ENCODE measurements around the gene NUP210L.
"Not testable (repeated sequence)": the region's sequence is repeated elsewhere in the genome, so short reads cannot be mapped to it uniquely, and the experiment has no call there.

The NUP210L gene

DNA sequence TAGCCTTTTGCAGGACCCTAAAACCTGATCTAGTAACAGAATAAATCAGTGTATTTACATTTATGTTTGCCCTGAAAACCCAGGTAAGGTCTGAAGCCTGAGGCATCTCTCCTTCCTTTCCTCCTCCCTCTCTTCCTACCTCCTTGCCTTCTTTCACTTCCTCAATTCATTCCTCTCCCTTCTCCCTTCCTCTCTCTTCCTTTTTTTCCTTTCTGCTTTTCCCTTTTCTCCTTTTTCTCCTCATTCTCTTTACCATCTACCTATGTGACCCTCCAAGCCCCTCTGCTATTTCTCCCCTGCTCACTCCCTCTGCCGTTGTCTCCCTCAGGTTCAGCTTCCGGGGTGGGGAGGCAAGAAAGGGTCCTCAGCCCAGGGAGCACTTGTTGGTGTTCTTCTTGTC is 173.1 kb downstream of the NUP210L start:
- H3K27ac ChIP-seq (ENCODE audit: insufficient read depth in 1 of 2, low read depth in 1 of 2, low read length in 2 of 2, poor library complexity in 1 of 2, severe bottlenecking in 2 of 2); POLR2A ChIA-PET; DNase-seq; H3K27me3 ChIP-seq (replicated peaks in 2 of 5; ENCODE audit: control insufficient read depth in 4 of 5, insufficient read depth in 5 of 5, low read length in 4 of 5); H3K9me3 ChIP-seq (ENCODE audit: control extremely low read depth in 1 of 5, control insufficient read depth in 4 of 5, insufficient read depth in 2 of 5, low read depth in 1 of 5, low read length in 4 of 5); CTCF ChIA-PET; H3K4me3 ChIP-seq (ENCODE audit: control insufficient read depth in 1 of 7, extremely low read depth in 1 of 7, insufficient read depth in 4 of 7, low read depth in 2 of 7, low read length in 6 of 7): not testable (repeated sequence)
- WGBS (ENCODE audit: insufficient coverage), result 100% methylated on average over 2 of the region's 2 CpGs
- Histone ChIP-seq H3K4me1 (ENCODE audit: control extremely low read depth in 1 of 4, control insufficient read depth in 4 of 4, insufficient read depth in 4 of 4, low read length in 3 of 4) (peaks cover 18 to 41% (median 30%) of the 10 kb centered on the region in 4 experiments), H3K36me3 (ENCODE audit: control insufficient read depth in 4 of 4, insufficient read depth in 4 of 4, low read length in 3 of 4) (peaks cover 0 to 12% (median 5%) of the 10 kb centered on the region in 4 experiments)

DNA sequence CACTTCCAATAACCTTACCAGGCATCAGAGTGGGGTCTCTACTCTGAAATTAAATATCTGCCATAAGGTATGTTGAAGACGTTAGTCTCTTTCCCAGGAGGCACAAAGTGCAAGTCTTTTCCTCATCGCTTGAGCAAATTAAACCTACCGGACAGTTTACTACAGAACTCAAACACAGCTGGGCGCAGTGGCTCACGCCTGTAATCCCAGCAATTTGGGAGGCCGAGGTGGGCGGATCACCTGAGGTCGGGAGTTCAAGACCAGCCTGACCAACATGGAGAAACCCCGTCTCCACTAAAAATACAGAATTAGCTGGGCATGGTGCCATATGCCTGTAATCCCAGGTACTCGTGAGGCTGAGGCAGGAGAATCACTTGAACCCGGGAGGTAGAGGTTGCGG is 175.8 kb downstream of the NUP210L start:
- Histone ChIP-seq H3K36me3 (ENCODE audit: control insufficient read depth in 4 of 4, insufficient read depth in 4 of 4, low read length in 3 of 4) (peaks cover 6 to 19% (median 17%) of the 10 kb centered on the region in 4 experiments), H3K4me1 (ENCODE audit: control extremely low read depth in 1 of 4, control insufficient read depth in 4 of 4, insufficient read depth in 4 of 4, low read length in 3 of 4) (peaks cover 4 to 33% (median 21%) of the 10 kb centered on the region in 4 experiments), H3K4me3 (ENCODE audit: control insufficient read depth in 1 of 7, extremely low read depth in 1 of 7, insufficient read depth in 4 of 7, low read depth in 2 of 7, low read length in 6 of 7) (peak overlapping the region in 1 of 7 experiments; percentile 98)
- CTCF ChIA-PET, result interaction anchor here (0.8 to 9.1 kb wide), 5 partner anchors 7 to 182 kb away, joined by 3 to 65 read pairs (median 8); partner anchors contain the start of genes CREB3L4, DENND4B and RAB13
- not testable (repeated sequence) for H3K27me3 ChIP-seq (replicated peaks in 2 of 5; ENCODE audit: control insufficient read depth in 4 of 5, insufficient read depth in 5 of 5, low read length in 4 of 5); H3K27ac ChIP-seq (ENCODE audit: insufficient read depth in 1 of 2, low read depth in 1 of 2, low read length in 2 of 2, poor library complexity in 1 of 2, severe bottlenecking in 2 of 2); DNase-seq; H3K9me3 ChIP-seq (ENCODE audit: control extremely low read depth in 1 of 5, control insufficient read depth in 4 of 5, insufficient read depth in 2 of 5, low read depth in 1 of 5, low read length in 4 of 5)
- POLR2A ChIA-PET, result interaction anchor here (0.6 to 2.7 kb wide), 2 partner anchors 11 to 237 kb away, joined by 3 to 10 read pairs; partner anchors contain the start of gene RPS27
- over 99% methylated on average over 12 of the region's 12 CpGs for WGBS (ENCODE audit: insufficient coverage)

DNA sequence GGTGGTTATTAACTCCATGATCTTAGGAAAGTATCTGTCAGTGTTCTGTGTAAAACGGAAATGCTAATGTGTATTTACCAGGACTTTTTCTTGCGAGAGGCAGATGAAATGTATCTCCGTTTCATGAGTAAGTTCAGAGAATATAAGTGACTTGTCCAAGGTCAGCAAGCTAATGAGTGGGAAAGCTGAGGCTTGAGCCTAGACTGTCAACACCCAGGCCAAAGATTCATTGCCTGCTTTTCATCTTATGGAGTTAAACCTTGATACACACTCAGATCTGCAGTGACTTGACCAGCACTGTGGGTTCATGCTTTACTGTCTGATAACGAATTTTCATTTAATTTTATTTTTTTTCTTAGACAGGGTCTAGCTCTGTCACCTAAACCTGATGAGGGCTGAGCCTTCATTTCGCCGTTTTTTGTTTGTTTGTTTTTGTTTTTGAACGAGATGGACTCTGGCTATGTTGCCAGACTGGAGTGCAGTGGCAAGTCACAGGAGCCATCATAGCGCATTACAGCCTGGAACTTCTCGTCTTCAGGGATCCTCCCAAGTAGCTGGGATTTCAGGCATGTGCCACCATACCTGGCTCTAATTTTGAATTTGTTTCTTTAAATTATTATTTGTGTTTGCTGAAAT is 176.5 kb downstream of the NUP210L start:
- peak overlapping the region in 6 of 7 experiments; percentile 80 to 98 (median 90) for H3K4me3 ChIP-seq (ENCODE audit: control insufficient read depth in 1 of 7, extremely low read depth in 1 of 7, insufficient read depth in 4 of 7, low read depth in 2 of 7, low read length in 6 of 7)
- H3K27me3 ChIP-seq (replicated peaks in 2 of 5; ENCODE audit: control insufficient read depth in 4 of 5, insufficient read depth in 5 of 5, low read length in 4 of 5), result no peaks in the 10 kb centered on the region
- H3K4me1 ChIP-seq (ENCODE audit: control extremely low read depth in 1 of 4, control insufficient read depth in 4 of 4, insufficient read depth in 4 of 4, low read length in 3 of 4), result peaks cover 4 to 32% (median 20%) of the 10 kb centered on the region in 4 experiments
- H3K27ac ChIP-seq (ENCODE audit: insufficient read depth in 1 of 2, low read depth in 1 of 2, low read length in 2 of 2, poor library complexity in 1 of 2, severe bottlenecking in 2 of 2), result peak overlapping the region in 1 of 2 experiments; percentile 93
- H3K9me3 ChIP-seq (ENCODE audit: control extremely low read depth in 1 of 5, control insufficient read depth in 4 of 5, insufficient read depth in 2 of 5, low read depth in 1 of 5, low read length in 4 of 5), result no peaks in the 10 kb centered on the region
- 84% methylated on average over 6 of the region's 9 CpGs for WGBS (ENCODE audit: insufficient coverage)
- ChIA-PET CTCF (interaction anchor here (0.6 to 9.1 kb wide), 11 partner anchors 8 to 245 kb away, joined by 3 to 65 read pairs (median 6); partner anchors contain the start of genes CREB3L4, DENND4B, RAB13 and SLC39A1), POLR2A (interaction anchor here (0.6 to 2.7 kb wide), 4 partner anchors 11 to 238 kb away, joined by 3 to 25 read pairs (median 9); partner anchors contain the start of genes CREB3L4, DENND4B and RPS27)
- peaks cover 11 to 26% (median 23%) of the 10 kb centered on the region in 4 experiments for H3K36me3 ChIP-seq (ENCODE audit: control insufficient read depth in 4 of 4, insufficient read depth in 4 of 4, low read length in 3 of 4)
- DNase-seq, result no peak

DNA sequence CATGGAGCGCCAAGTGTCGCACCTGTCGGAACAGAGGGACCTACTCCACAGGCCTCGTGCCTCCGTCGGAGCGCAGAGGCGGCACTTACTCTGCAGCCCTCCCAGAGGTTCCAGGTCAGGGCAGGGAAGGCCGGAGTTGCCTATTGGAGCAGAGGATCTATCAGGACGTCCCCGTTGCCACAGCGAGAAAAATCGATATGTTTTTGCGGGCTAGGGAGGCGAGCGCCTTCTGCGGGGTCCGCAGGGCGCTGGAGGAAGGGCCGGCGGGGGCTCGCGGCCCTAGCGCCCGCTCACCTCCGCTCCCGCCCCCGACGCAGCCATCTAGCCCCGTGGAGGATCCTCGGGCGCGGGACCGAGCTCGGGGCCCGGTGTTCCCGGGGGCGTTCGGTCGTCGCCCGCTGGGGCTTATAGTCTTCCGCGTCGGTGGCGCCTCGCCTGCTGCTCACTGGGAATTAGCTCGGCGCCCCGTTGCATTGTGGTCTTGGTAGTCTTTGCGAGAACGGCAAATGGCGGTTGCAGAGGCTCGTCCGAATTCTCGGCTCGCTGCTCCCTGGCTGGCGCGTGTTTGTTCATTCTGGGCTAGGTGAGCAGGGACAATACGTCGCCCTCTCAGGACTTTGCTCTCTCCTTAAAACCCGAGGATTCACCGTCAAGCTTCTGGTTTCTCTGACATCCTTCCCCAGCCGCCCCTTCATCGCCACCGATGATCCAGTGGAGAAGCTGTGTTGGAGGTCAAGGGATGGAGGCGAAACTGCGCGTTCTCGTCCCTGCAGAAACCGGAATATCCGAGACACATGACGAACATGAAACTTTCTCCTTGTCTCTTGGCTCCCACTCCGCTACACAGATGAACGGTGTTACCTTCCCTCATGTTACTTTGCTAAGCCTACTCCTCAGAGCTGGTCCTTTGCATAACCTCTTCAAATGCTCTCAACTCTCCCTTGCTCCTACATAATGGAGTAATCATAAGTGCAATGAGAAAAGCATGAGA is 177.3 kb downstream of the NUP210L start, which contains the start of gene JTB:
Gene JTB, minus strand, starts transcription at position 425 of the 991 bp plus-strand sequence. Its CDS starts 422 bp downstream, at position 3.
- 0% methylated on average over 72 of the region's 75 CpGs for WGBS (ENCODE audit: insufficient coverage)
- H3K27me3 ChIP-seq (replicated peaks in 2 of 5; ENCODE audit: control insufficient read depth in 4 of 5, insufficient read depth in 5 of 5, low read length in 4 of 5), result no peaks in the 10 kb centered on the region
- H3K4me1 ChIP-seq (ENCODE audit: control extremely low read depth in 1 of 4, control insufficient read depth in 4 of 4, insufficient read depth in 4 of 4, low read length in 3 of 4), result peaks cover 4 to 35% (median 22%) of the 10 kb centered on the region in 4 experiments
- peak; percentile 78 to 91 (median 88) for DNase-seq
- peak within 1 kb of the TSS; percentile 75 to 93 for H3K27ac ChIP-seq (ENCODE audit: insufficient read depth in 1 of 2, low read depth in 1 of 2, low read length in 2 of 2, poor library complexity in 1 of 2, severe bottlenecking in 2 of 2)
- peaks cover 11 to 32% (median 26%) of the 10 kb centered on the region in 4 experiments for H3K36me3 ChIP-seq (ENCODE audit: control insufficient read depth in 4 of 4, insufficient read depth in 4 of 4, low read length in 3 of 4)
- H3K9me3 ChIP-seq (ENCODE audit: control extremely low read depth in 1 of 5, control insufficient read depth in 4 of 5, insufficient read depth in 2 of 5, low read depth in 1 of 5, low read length in 4 of 5), result no peaks in the 10 kb centered on the region
- ChIA-PET POLR2A (interaction anchor here (0.5 to 2.7 kb wide), 7 partner anchors 8 to 1514 kb away, joined by 3 to 25 read pairs (median 6); partner anchors contain the start of genes CREB3L4, DENND4B, RAB13 and RPS27), CTCF (interaction anchor here (0.5 to 9.1 kb wide), 12 partner anchors 9 to 279 kb away, joined by 3 to 65 read pairs (median 5); partner anchors contain the start of genes CREB3L4, DENND4B, RAB13 and SLC39A1)
- peak within 1 kb of the TSS; percentile 80 to 98 (median 88) for H3K4me3 ChIP-seq (ENCODE audit: control insufficient read depth in 1 of 7, extremely low read depth in 1 of 7, insufficient read depth in 4 of 7, low read depth in 2 of 7, low read length in 6 of 7)

DNA sequence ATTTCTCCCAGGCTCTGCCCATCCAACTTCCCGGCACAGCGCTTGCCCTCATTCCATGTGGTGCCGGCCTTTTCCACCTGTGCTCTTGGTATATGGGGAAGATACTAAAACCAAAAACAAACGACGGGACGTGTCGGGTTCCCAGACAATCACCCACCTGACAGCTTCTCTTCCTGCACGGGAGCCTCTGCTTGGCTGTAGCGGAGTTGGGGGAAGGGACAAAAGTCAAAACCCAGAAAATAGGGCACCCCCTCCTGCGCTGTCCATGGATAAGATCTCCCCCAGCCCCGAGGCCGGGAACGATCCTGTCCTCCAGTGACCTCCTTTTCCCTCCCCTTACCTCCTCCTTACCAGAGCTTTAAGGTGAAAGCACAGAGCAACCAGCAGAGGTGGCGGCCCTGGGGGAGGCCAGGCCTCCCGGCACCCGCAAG is 178.0 kb downstream of the NUP210L start:
- no peaks in the 10 kb centered on the region for H3K9me3 ChIP-seq (ENCODE audit: control extremely low read depth in 1 of 5, control insufficient read depth in 4 of 5, insufficient read depth in 2 of 5, low read depth in 1 of 5, low read length in 4 of 5)
- POLR2A ChIA-PET, result interaction anchor here (0.6 to 2.7 kb wide), 5 partner anchors 9 to 1514 kb away, joined by 3 to 25 read pairs (median 8); partner anchors contain the start of genes CREB3L4, DENND4B, RAB13 and RPS27
- DNase-seq, result no peak
- H3K36me3 ChIP-seq (ENCODE audit: control insufficient read depth in 4 of 4, insufficient read depth in 4 of 4, low read length in 3 of 4), result peaks cover 11 to 38% (median 27%) of the 10 kb centered on the region in 4 experiments
- CTCF ChIA-PET, result interaction anchor here (0.5 to 9.1 kb wide), 13 partner anchors 10 to 278 kb away, joined by 3 to 65 read pairs (median 5); partner anchors contain the start of genes CREB3L4, DENND4B, RAB13 and SLC39A1
- WGBS (ENCODE audit: insufficient coverage), result 0% methylated on average over 11 of the region's 16 CpGs
- H3K27me3 ChIP-seq (replicated peaks in 2 of 5; ENCODE audit: control insufficient read depth in 4 of 5, insufficient read depth in 5 of 5, low read length in 4 of 5), result no peaks in the 10 kb centered on the region
- peak overlapping the region; percentile 75 to 93 for H3K27ac ChIP-seq (ENCODE audit: insufficient read depth in 1 of 2, low read depth in 1 of 2, low read length in 2 of 2, poor library complexity in 1 of 2, severe bottlenecking in 2 of 2)
- peak overlapping the region; percentile 80 to 98 (median 88) for H3K4me3 ChIP-seq (ENCODE audit: control insufficient read depth in 1 of 7, extremely low read depth in 1 of 7, insufficient read depth in 4 of 7, low read depth in 2 of 7, low read length in 6 of 7)
- H3K4me1 ChIP-seq (ENCODE audit: control extremely low read depth in 1 of 4, control insufficient read depth in 4 of 4, insufficient read depth in 4 of 4, low read length in 3 of 4), result peaks cover 4 to 37% (median 28%) of the 10 kb centered on the region in 4 experiments

DNA sequence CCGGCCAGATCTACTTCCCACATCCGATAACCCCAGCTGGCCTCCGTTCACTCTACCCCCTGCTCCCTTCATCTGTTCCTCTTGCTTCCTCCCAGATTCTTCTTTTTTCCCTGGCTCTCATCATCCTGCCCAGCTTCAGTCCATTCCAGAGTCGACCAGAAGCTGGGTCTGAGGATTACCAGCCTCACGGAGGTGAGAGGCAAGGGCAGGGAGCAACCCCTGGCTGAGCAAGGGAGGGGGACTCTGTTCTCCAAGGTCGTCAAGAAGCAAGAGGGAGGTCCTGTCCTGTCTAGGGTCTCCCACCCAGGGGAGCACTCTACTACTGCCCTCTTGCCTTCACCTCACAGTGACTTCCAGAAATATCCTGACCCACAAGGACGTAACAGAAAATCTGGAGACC is 181.3 kb downstream of the NUP210L start:
- Histone ChIP-seq H3K4me3 (ENCODE audit: control insufficient read depth in 1 of 7, extremely low read depth in 1 of 7, insufficient read depth in 4 of 7, low read depth in 2 of 7, low read length in 6 of 7) (no peak overlapping the region), H3K27ac (ENCODE audit: insufficient read depth in 1 of 2, low read depth in 1 of 2, low read length in 2 of 2, poor library complexity in 1 of 2, severe bottlenecking in 2 of 2) (peak overlapping the region in 1 of 2 experiments; percentile 11), H3K9me3 (ENCODE audit: control extremely low read depth in 1 of 5, control insufficient read depth in 4 of 5, insufficient read depth in 2 of 5, low read depth in 1 of 5, low read length in 4 of 5) (no peaks in the 10 kb centered on the region), H3K36me3 (ENCODE audit: control insufficient read depth in 4 of 4, insufficient read depth in 4 of 4, low read length in 3 of 4) (peaks cover 11 to 40% (median 24%) of the 10 kb centered on the region in 4 experiments), H3K27me3 (replicated peaks in 2 of 5; ENCODE audit: control insufficient read depth in 4 of 5, insufficient read depth in 5 of 5, low read length in 4 of 5) (no peaks in the 10 kb centered on the region), H3K4me1 (ENCODE audit: control extremely low read depth in 1 of 4, control insufficient read depth in 4 of 4, insufficient read depth in 4 of 4, low read length in 3 of 4) (peaks cover 4 to 50% (median 37%) of the 10 kb centered on the region in 4 experiments)
- CTCF ChIA-PET, result interaction anchor here (1.1 to 9.1 kb wide), 3 partner anchors 13 to 52 kb away, joined by 3 to 65 read pairs (median 9); partner anchors contain the start of genes DENND4B and RAB13
- POLR2A ChIA-PET, result interaction anchor here (0.9 to 1.0 kb wide), 2 partner anchors 15 to 51 kb away, joined by 3 read pairs; partner anchors contain the start of genes CRTC2 and GATAD2B
- no peak for DNase-seq
- 91% methylated on average over 6 of the region's 7 CpGs for WGBS (ENCODE audit: insufficient coverage)

All from common myeloid progenitor, CD34-positive (primary cell).